Inflammatory macrophage treated with lipopolysaccharide for 1 hour (primary cell): ENCODE measurements around the gene NOL8.

ENCODE experiments used
- DNase-seq, 2 donors: peaks; one replicate each; pipeline ENCODE4 v3.0.0-alpha.2; 2020 to 2022

NOL8 gene

DNA sequence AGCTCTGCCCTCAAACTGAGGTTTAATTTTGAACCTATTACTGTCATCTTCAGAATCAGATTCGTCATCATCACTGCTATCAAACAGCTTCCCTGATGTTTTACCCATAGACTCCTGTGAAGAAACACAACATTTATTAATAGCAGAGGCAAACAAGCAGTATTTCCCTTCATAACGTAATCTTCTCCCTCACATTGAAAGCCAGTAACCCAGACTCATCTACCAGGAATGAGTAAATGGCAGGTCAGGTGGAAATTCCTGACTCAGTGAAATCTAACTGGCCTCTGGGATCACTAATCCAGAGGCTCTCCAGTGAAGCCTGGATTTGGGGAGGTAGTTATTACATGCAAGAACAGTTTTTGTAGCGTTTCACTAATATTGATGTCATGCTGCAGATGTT lies 14.6 kb downstream of the NOL8 start:
- DNase-seq, result no peak

DNA sequence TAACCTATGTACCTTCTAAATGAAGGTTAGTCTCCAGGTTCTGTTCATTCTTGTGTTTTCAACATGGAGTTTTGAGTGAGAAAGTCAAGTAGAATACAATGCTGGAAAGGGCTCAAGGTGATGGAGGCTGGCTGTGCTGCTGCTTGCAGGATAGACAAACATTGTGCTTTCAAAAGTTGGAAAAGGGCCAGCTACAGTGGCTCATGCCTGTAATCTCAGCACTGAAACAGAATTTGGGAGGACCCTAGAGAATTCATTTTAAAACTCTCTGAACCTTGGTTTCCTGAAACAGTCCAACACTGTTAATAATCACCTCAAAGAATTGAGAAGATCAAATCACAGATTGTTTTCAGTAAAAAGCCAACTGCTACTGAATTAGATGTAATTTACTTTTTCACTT lies 16.3 kb downstream of the NOL8 start:
- no peak for DNase-seq

DNA sequence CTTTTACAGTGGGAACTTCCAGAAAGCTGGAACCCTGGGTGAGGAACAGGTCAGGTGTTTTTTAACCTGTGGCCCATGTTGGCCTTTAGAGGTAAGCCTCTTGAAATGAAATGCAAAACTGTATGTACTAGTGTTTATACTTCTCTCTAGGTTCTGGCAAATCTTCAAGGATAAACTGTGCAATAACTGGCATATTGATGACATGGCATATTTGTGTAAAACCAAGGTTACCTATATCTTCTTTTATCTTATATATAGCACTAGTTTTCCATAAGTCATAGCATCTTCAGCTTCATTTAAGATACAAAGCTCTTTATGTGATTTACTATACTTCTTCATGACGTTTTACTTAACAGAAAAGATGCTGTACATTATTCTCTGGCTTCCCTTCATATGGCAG lies 24.2 kb downstream of the NOL8 start:
- DNase-seq, result no peak

DNA sequence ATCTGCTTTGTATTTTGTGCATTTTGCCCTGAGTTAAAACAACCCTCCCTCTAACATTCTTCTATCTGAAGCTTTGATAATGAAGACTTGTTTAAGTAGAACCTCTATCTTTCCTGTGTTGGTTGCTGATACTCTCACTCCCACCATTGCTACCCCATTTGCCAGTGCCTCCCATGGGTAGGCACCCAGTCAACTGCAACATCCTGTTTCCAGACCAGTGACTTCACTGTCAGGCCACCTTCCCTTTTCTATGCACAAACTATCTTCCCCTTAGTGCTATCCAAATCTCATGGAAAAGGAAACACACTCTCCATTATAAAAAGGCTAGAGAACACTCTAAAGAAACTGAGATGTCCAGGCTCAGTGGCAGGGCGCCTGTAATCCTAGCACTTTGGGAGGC lies 26.0 kb downstream of the NOL8 start:
- peak; percentile 36 to 65 for DNase-seq

DNA sequence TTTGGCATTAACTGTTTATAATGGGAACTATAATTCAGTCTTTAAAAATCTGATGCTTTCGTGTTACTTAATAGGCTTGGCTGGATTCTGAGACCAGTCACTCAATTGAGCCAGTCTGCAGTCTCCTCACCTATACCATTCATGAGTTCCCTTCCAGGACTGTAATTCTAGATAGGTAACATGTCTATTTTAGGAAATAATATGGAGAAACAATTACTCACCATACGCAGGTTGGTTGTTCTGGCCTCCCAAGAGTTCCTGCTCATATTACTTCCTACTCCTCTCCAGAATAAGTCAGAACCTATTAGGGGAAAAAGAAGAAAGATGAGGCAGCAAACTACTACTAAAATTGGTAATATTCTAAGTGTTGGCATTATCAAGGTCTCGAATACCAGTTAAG lies 27.1 kb downstream of the NOL8 start:
- no peak for DNase-seq

DNA sequence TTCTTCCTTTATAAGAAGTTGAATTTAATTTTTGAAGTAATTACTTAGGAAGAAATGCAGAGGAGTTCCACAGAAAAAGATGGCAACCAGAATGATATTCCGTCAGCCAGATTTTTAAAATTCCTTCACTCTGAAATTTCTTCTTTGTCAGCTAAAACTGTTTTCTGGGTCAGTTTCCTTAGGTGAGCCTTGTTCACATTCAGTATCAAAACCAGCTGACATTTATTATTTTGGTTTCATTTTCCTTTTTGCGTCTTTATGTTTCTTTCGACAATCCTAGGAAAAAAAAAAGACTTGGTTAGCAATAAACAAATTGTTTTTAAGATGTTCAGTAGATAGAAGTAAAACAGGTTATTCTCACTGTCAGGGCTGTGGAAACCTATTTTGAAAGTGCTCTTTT lies 27.5 kb downstream of the NOL8 start:
- DNase-seq, result no peak

DNA sequence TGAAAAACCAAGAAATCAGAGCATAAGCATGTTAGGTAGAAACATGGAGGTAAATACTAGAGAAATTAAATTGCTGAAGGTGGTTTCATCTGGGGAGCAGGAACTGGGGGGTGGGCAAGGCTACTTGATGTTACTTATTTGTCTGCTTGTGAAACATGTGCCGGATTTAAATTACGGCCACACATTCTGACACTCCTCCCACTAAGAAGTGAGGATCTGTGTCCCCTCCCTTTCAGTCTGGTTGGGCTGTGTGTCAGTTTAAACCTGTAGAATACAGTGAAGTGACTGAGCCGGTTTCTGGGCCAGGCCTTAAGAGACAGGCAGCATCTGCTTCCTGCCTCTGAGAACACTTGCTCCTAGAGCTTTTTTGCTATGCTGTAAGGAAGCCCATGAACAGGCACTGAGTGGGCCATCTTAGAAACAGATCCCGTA lies 29.3 kb downstream of the NOL8 start:
- DNase-seq, result no peak

DNA sequence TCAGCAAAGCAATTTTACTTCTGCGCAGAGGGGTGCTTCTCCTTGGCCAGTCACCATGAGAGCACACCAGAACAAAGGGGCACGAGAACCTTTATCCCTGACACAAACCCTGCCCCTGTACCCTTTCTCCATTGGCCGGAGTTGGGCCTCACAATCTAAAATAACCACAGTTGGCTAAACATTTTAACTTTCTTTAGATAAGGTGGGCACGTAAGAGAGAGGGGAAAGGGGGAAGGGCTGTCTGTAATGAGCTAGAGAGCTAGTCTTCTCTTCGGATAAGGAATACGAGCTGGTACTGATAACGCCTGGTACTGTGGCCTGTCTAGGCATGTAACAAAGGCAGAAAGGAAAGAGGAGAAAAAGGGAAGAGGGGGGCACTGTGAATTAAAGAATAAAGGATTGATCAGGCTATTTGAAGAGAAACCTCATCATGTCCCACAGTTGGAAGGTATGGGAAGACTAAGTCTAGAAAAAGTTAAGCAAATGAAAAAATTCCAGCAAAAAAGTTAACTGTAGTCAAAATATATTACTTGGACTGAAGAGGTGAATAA lies 29.8 kb downstream of the NOL8 start:
- no peak for DNase-seq

DNA sequence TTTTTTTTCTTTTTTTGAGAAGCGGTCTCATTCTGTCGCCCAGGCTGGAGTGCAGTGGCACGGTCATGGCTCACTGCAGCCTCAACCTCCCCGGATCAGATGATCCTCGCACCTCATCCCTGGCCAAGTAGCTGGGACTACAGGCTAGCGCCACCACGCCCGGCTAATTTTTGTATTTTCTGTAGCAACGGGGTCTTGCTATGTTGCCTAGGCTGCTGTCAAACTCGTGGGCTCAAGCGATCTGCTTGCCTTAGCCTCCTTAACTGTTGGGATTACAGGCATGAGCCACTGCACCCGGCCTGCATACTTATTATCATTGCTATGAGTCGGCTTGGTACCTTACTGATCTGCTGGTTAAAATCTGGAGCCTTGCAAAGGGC lies 30.9 kb downstream of the NOL8 start:
- no peak for DNase-seq

DNA sequence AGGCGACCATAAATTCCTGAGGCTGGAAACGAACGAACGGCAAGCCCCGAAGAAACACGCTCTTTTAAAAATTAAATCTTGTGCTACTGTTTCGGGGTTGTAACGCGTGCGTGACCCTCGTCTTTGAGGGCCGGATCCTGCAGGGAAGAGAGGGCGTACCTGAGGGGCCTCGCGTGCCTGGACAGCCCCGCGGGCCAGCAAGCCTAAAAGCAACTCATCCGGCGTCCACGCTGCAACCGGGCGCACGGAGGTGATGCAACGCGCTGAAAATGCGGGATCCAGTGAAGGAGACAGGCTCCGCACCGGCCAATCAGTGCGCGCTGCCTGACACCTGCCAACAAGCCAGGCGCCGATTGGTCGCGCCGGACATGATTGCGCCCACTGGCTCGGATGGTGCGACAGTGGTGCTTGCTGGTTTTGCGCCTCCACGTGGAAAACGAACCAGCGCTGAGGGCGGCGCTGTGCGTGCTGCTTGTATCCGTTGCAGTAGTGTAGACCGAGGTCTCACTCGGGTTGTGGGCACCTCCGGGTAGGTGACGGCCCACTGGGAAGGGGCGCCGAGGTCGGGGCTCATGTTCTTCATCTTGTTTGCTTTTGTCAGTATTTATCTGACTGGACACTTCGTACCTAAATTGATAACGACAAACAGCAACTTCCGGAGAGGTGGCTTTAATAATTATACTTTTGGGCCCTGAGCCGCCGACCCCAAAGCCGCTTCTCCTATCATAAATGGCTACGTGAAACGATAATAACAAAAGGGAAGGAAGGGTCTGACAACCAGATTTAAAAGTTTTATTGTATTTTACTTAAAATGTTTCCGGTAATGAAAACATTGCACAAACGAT lies 31.5 kb downstream of the NOL8 start, which contains the start of gene IARS1:
TSS of gene IARS1 (minus strand) at position 246 of the 845 bp plus-strand sequence. CDS start 4,278 bp downstream, outside the sequence.
- peak; percentile 98 to 100 for DNase-seq

DNA sequence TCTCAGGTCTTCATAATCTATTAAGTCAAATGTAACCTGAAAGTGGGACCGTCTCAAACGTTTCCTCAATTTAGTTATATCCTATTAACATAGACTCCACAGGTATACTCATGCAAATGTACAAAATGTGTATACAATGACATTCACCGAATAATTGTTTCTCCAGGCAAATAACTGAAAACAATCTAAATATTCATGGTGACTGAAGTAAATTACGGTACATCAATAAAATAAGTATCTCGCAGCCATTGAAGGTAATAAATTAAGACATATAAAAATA lies 32.1 kb downstream of the NOL8 start:
- no peak for DNase-seq

DNA sequence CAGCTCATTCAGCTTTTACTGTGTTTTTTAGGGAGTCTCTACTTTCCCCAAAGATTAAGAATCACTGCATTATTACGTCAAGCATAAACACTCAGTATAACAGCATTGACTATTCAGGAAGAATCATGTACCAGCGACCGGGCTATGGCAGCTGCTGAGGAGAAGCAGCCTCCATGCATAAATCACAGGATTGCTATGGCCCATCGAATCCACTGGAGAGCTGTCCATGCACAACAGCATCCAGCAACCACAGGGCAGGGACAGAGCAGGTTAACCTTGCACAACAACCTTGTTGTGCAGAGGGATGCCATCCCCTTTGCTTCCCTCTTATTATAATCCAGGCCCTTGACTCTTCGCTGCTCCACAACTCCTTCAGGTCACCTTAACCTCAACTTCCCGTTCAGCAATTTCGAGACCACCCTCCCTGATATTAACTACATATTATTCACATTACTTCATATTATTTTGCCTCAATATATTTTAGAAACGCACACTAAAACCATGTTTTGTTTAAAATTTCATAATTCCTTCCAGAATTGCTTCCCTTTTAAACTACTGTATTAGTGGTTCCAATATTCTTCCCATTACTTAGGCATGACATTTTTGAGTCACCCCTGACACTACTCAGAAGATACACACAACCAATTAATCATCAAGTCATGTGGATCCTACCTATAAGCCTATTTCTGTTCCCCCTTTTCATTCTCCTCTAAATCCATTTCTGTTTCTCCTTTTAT lies 32.6 kb downstream of the NOL8 start:
- peak; percentile 34 to 66 for DNase-seq

DNA sequence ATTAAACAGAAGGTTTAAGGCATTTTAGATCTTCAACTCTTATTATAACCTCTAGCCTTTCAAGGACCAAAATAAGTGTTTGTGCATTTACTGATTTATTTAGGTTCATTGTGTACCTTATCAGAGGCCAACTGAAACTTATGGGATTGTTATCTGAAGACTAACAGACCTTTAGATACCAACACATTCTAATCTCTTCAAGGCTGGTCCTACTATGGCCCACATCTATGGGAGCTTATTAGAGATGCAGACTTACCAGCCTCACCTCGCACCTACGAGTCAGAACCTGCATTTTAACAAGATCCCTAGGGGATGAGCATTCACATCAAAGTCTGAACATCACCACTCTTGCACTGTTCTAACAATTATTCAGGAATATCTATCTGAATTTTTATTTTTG lies 33.6 kb downstream of the NOL8 start:
- DNase-seq, result no peak

DNA sequence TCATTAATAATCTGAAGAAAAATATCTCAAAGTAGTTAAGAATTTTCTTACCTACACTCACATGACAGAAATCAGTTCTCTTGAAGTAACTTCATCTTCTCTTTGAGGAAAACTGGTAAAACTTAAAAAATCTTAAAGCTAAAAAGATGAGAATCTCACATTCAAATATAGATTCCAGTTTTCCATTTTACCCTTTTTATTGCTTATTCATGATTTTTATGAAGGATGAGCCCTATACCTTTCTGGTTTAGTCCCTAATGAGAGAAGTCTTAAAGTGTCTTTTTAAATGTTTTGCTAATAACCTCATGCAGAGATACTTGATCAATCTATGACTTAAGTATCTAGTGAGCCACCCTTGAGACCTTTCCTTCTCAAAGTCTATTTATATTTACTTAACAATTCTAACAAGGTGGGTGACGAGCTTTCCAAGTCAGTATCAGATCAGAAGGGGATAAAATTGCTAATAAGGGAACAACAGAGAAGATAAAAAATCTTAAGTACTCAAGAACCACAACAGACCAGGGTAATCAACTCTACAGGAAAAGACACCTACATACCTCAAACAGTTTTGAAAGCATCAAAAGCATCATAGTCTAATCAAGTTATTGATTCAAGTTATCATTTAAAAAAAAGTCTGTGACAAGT lies 34.2 kb downstream of the NOL8 start:
- DNase-seq, result no peak

DNA sequence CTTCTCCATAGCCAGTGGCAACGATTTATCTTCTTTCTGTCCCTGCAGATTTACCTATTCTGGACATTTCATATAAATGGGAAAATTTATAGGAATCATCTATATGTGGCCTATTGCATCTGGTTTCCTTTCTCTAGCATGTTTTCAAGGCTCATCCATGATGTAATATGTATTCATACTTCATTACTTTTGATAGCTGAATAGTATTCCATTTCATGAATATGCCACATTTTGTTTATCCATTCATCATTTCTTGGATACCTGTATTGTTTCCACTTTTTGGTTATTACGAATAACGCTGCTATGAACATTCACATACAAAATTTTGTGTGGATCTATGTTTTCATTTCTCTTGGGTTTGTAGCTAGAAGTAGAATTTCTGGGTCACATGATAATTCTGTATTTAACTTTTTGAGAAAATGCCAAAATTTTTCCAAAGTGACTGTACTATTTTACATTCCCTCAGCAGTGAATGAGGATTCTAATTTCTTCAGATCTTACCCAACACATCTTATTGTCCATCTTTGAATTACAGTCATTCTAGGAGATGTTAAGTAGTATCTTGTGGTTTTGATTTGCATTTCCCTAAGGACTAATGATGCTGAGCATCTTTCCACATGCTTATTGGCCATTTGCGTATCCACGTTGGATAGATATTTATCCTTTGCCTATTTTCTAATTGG lies 35.3 kb downstream of the NOL8 start:
- no peak for DNase-seq

DNA sequence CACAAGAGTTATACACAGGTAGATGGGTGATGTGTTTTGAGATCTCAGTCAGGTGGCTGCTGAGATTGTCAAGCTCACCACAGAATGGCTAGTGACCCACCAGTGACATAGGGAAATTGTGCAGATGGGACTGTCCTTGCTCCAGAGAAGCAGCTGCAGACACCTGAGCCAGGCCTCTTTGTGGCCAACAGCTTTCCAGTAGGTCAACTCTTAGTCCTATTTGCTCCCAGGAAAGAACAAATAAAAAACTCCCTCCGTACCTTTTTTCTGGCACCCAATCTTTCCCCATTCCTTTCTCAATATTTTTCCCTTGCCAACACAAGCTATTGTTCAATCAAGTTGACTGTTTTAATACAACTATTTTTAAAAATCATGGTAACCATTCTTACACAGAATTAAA lies 45.8 kb downstream of the NOL8 start:
- DNase-seq, result no peak

DNA sequence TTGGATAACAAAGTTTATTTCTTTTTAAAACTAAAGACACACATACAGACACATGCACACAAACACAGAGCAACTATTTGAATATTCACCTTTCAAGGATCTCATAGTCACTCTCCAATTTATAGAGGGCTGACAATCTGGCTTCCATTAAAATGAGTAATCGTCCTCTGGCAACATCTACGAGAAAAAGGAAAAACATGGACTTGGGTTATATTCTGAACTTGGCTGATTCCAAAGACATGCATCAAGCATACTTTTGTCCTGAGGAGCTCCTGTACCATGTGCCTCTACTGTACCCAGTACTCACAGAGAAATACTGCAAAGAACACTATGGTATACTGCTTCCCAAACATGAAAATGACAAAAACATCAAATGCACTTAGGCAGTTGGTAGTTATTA lies 47.0 kb downstream of the NOL8 start:
- no peak for DNase-seq

DNA sequence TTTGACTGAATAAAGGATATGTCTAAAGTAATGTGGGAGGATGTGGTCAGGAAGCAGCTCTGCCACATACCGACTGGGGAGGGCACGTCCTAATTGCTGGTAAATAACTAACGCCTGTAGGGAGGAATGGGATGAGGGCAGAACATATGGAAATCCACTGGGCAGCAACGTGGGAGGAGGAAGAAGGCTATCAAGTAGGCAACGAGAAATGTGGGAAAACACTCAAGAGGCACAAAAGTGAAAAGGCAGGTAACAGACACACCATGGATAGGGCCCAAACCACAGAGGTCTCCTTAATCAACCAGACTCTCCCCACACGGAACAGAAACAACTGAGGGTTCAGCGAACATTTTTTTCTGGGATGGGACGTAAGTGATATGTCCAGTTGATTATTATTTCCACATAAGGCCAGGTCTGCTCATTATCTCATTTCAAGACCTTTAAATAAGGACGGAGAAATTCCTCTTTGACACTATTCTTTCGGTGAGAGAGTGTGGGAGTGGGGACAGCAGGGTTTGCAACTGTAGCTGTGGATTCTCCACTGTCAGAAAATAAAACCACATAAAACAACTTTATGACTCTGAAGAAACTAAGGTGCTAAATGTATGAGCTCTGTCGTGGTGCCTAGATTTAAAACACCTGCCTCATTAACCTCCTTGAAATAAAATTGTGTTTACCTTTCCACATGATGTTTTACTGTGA lies 48.7 kb downstream of the NOL8 start:
- DNase-seq, result no peak

DNA sequence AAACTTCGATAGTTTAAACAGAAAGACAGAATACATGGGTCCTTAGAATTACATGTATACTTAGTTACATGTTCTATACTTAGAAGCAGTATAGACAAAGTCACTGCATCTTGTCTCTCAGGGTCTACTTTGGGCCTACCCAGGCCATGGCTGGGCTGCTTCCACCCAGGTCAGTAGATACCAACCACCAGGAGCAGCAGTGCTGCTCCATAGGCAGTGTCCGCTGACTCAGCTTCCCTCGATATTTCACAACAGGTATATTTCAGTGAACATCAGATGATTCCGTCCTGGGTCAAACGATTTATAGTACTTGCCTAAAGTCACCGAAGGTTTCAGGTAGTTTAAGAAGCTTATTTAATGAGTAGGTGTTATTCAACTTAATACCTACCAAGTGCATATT lies 49.6 kb downstream of the NOL8 start:
- DNase-seq, result peak in 1 of 2 donors; percentile 4

DNA sequence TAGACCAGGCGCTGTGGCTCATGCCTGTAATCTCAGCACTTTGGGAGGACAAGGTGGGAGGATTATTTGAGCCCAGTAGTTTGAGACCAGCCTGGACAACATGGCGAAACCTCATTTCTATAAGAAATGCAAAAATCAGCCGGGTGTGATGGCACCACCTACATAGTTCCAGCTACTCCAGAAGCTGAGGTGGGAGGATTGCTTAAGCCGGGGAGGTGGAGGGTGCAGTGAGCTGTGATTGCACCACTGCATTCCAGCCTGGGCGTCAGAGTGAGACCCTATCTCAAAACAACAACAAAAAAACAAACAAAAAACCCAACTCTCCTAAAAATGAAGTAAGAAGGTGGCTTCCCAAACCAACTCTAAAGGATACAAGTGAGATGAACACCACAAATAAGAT lies 54.6 kb downstream of the NOL8 start:
- no peak for DNase-seq

DNA sequence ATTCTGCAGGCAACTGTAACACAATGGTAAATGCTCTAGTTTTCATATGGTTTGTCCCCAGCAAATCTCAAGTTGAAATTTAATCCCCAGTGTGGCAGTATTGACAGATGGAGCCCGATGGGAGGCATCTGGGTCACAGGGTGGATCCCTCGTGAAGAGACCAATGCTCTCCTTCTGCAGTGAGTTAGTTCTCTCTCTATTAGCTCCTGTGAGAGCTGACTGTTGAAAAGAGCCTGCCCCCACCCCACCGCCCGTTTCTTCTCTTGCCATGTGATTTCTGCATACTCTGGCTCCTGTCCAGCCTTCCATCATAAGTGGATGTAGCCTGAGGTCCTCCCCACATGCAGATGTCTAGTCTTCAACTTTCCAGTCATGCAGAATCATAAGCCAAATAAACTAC lies 58.7 kb downstream of the NOL8 start:
- no peak for DNase-seq

DNA sequence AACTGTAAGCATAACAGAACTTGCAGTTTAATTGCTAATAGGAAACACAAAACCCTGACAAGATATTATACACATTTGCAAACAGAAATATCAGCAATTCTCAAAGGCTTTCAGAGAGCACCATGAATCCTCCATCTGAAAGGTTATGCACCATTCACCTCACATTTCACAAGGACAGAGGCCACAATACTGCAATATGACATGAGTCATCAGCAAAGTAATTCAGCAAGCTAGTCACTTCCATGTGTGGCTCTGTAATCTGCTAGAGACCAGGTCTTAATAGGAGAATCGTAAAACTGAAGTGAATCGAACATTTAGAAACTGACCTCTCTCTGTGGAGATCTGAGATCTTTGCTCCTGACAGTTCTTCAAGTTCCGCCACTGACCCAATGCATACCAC lies 60.0 kb downstream of the NOL8 start:
- peak in 1 of 2 donors; percentile 25 for DNase-seq

DNA sequence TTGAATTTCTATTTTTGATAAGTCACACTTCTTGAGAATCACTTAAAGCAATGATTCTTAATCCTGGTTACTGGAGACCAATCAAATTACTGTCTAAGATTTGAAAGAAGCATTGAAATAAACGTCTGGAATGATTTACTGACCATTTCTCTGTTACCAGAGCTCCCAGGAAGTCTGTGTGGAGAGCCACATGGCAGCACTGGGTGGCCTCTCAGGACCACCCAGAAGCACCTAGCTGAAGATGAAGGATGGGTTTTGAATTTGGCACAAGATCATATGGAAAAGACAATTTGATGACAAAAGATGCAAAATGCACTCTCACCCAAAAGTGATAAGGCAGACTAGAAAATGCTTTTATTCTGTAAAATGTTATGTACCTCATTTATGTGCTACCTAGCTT lies 62.0 kb downstream of the NOL8 start:
- no peak for DNase-seq
